Central memory CD8-positive, alpha-beta T cell (primary cell): ENCODE results near the gene INTS1.

ENCODE experiments used
- ATAC-seq: fragments of 150-1000 bp; cut with Tn5 transposase; replicated peaks from 2 replicates; pipeline ENCODE4 v1.10.0; 2022; ENCODE audit warnings: mild to moderate bottlenecking, moderate FRiP score, moderate number of reproducible peaks; ENCODE audit not compliant: poor library complexity, severe bottlenecking; ENCODE audit errors: extremely low read depth
- DNase-seq, 2 donors: peaks; one replicate each; pipeline ENCODE4 v3.0.0; 2021; ENCODE audit warnings: low spot score in 2 of 2
- H3K27ac Mint-ChIP-seq: one replicate; pipeline ENCODE4 v1.8.0; 2022; ENCODE audit warnings: low read depth, mild to moderate bottlenecking, moderate library complexity, mixed read lengths
- H3K27me3 Mint-ChIP-seq: one replicate; pipeline ENCODE4 v1.8.0; 2022; ENCODE audit warnings: mixed read lengths
- H3K36me3 Mint-ChIP-seq: one replicate; pipeline ENCODE4 v1.8.0; 2022; ENCODE audit warnings: mild to moderate bottlenecking, moderate library complexity, mixed read lengths; ENCODE audit not compliant: insufficient read depth
- H3K4me1 Mint-ChIP-seq: one replicate; pipeline ENCODE4 v1.8.0; 2022; ENCODE audit warnings: mixed read lengths
- H3K4me3 Mint-ChIP-seq: one replicate; pipeline ENCODE4 v1.8.0; 2022; ENCODE audit warnings: mild to moderate bottlenecking, moderate library complexity, mixed read lengths
- H3K9me3 Mint-ChIP-seq: one replicate; pipeline ENCODE4 v1.8.0; 2022; ENCODE audit warnings: mixed read lengths

INTS1 gene

GRCh38 chr7:1494866-1495563 lies 9.2 kb downstream of the INTS1 start:
- Mint-ChIP-seq H3K9me3 (no peaks in the 10 kb centered on the region), H3K27me3 (no peaks in the 10 kb centered on the region), H3K4me1 (no peaks in the 10 kb centered on the region), H3K27ac (no peak overlapping the region), H3K36me3 (peaks cover 19% of the 10 kb centered on the region), H3K4me3 (no peak overlapping the region)
- ATAC-seq (no peak), DNase-seq (no peak)

- no peaks in the 10 kb centered on the region for H3K4me1 Mint-ChIP-seq
These were observed 9.7 kb downstream of the INTS1 start for GRCh38 chr7:1494447-1494846.

GRCh38 chr7:1493571-1493970 lies 10.6 kb downstream of the INTS1 start:
- no peak for DNase-seq
- no peaks in the 10 kb centered on the region for H3K9me3 Mint-ChIP-seq
- H3K36me3 Mint-ChIP-seq, result peaks cover 20% of the 10 kb centered on the region
- H3K4me3 Mint-ChIP-seq, result no peak overlapping the region
- no peaks in the 10 kb centered on the region for H3K4me1 Mint-ChIP-seq
- ATAC-seq, result no peak
- no peaks in the 10 kb centered on the region for H3K27me3 Mint-ChIP-seq
- H3K27ac Mint-ChIP-seq, result no peak overlapping the region

More at GRCh38 chr7:1494447-1494846, 9.7 kb downstream of the INTS1 start:
- no peak for DNase-seq
- H3K36me3 Mint-ChIP-seq, result peaks cover 21% of the 10 kb centered on the region
- H3K4me3 Mint-ChIP-seq, result no peak overlapping the region
- no peak for ATAC-seq
- H3K9me3 Mint-ChIP-seq, result no peaks in the 10 kb centered on the region
- H3K27ac Mint-ChIP-seq, result no peak overlapping the region
- no peaks in the 10 kb centered on the region for H3K27me3 Mint-ChIP-seq

GRCh38 chr7:1493129-1493528 lies 11.1 kb downstream of the INTS1 start:
- H3K36me3 Mint-ChIP-seq, result peaks cover 20% of the 10 kb centered on the region
- DNase-seq, result no peak
- H3K27me3 Mint-ChIP-seq, result no peaks in the 10 kb centered on the region
- no peaks in the 10 kb centered on the region for H3K4me1 Mint-ChIP-seq
- H3K4me3 Mint-ChIP-seq, result no peak overlapping the region
- H3K27ac Mint-ChIP-seq, result no peak overlapping the region
- H3K9me3 Mint-ChIP-seq, result no peaks in the 10 kb centered on the region
- ATAC-seq, result no peak

GRCh38 chr7:1492640-1493039 lies 11.5 kb downstream of the INTS1 start:
- H3K9me3 Mint-ChIP-seq, result no peaks in the 10 kb centered on the region
- H3K27ac Mint-ChIP-seq, result no peak overlapping the region
- H3K27me3 Mint-ChIP-seq, result no peaks in the 10 kb centered on the region
- H3K4me3 Mint-ChIP-seq, result no peak overlapping the region
- DNase-seq (no peak), ATAC-seq (no peak)
- peaks cover 16% of the 10 kb centered on the region for H3K36me3 Mint-ChIP-seq
- H3K4me1 Mint-ChIP-seq, result no peaks in the 10 kb centered on the region

- no peak overlapping the region for H3K4me3 Mint-ChIP-seq
- no peaks in the 10 kb centered on the region for H3K9me3 Mint-ChIP-seq
- H3K27ac Mint-ChIP-seq, result no peak overlapping the region
- DNase-seq (no peak), ATAC-seq (no peak)
- H3K4me1 Mint-ChIP-seq, result no peaks in the 10 kb centered on the region
- H3K27me3 Mint-ChIP-seq, result no peaks in the 10 kb centered on the region
- peaks cover 12% of the 10 kb centered on the region for H3K36me3 Mint-ChIP-seq
These were observed 12.0 kb downstream of the INTS1 start for GRCh38 chr7:1492221-1492620.

GRCh38 chr7:1490837-1491236 lies 13.4 kb downstream of the INTS1 start:
- Mint-ChIP-seq H3K27ac (no peak overlapping the region), H3K4me3 (no peak overlapping the region), H3K4me1 (no peaks in the 10 kb centered on the region), H3K27me3 (no peaks in the 10 kb centered on the region), H3K9me3 (no peaks in the 10 kb centered on the region), H3K36me3 (peaks cover 13% of the 10 kb centered on the region)
- DNase-seq (no peak), ATAC-seq (no peak)

GRCh38 chr7:1489336-1489735 lies 14.9 kb downstream of the INTS1 start:
- Mint-ChIP-seq H3K27me3 (no peaks in the 10 kb centered on the region), H3K4me1 (no peaks in the 10 kb centered on the region), H3K36me3 (peaks cover 13% of the 10 kb centered on the region), H3K4me3 (no peak overlapping the region), H3K27ac (peak overlapping the region; percentile 70), H3K9me3 (no peaks in the 10 kb centered on the region)
- DNase-seq (no peak), ATAC-seq (no peak)

- DNase-seq, result no peak
- Mint-ChIP-seq H3K27me3 (no peaks in the 10 kb centered on the region), H3K9me3 (no peaks in the 10 kb centered on the region), H3K27ac (peak overlapping the region; percentile 70), H3K4me3 (no peak overlapping the region), H3K36me3 (peaks cover 11% of the 10 kb centered on the region), H3K4me1 (no peaks in the 10 kb centered on the region)
- ATAC-seq, result no peak
These were observed 16.2 kb downstream of the INTS1 start for GRCh38 chr7:1488016-1488415.

- Mint-ChIP-seq H3K4me1 (no peaks in the 10 kb centered on the region), H3K36me3 (peaks cover 11% of the 10 kb centered on the region), H3K9me3 (no peaks in the 10 kb centered on the region), H3K27me3 (no peaks in the 10 kb centered on the region), H3K4me3 (no peak overlapping the region), H3K27ac (no peak overlapping the region)
- no peak for ATAC-seq
- DNase-seq, result no peak
These were observed 16.7 kb downstream of the INTS1 start for GRCh38 chr7:1487466-1487865.

- DNase-seq (no peak), ATAC-seq (no peak)
- Mint-ChIP-seq H3K9me3 (no peaks in the 10 kb centered on the region), H3K27ac (no peak overlapping the region), H3K4me1 (no peaks in the 10 kb centered on the region), H3K36me3 (peaks cover 12% of the 10 kb centered on the region), H3K4me3 (no peak overlapping the region), H3K27me3 (no peaks in the 10 kb centered on the region)
These were observed 17.6 kb downstream of the INTS1 start for GRCh38 chr7:1486571-1486970.

GRCh38 chr7:1485156-1485555 lies 19.0 kb downstream of the INTS1 start:
- H3K4me3 Mint-ChIP-seq, result no peak overlapping the region
- DNase-seq (no peak), ATAC-seq (no peak)
- H3K4me1 Mint-ChIP-seq, result no peaks in the 10 kb centered on the region
- no peaks in the 10 kb centered on the region for H3K9me3 Mint-ChIP-seq
- H3K36me3 Mint-ChIP-seq, result peaks cover 10% of the 10 kb centered on the region
- no peaks in the 10 kb centered on the region for H3K27me3 Mint-ChIP-seq
- no peak overlapping the region for H3K27ac Mint-ChIP-seq

- DNase-seq (no peak), ATAC-seq (no peak)
- no peaks in the 10 kb centered on the region for H3K9me3 Mint-ChIP-seq
- peaks cover 9% of the 10 kb centered on the region for H3K36me3 Mint-ChIP-seq
- no peak overlapping the region for H3K27ac Mint-ChIP-seq
- H3K27me3 Mint-ChIP-seq, result no peaks in the 10 kb centered on the region
- H3K4me1 Mint-ChIP-seq, result no peaks in the 10 kb centered on the region
- H3K4me3 Mint-ChIP-seq, result no peak overlapping the region
These were observed 19.6 kb downstream of the INTS1 start for GRCh38 chr7:1484569-1484968.
